HEK293T (cell line): ENCODE data around the gene SUN5.

Experiments
- ARNT ChIP-seq: fragments of 450-650 bp; IDR thresholded peaks from 2 replicates; pipeline ENCODE4 v1.6.1; 2017; ENCODE audit warnings: mild to moderate bottlenecking
- BHLHE40 ChIP-seq: fragments of 450-650 bp; IDR thresholded peaks from 2 replicates; pipeline ENCODE4 v1.6.1; 2016; ENCODE audit warnings: mild to moderate bottlenecking, moderate library complexity, borderline replicate concordance
- ELF4 ChIP-seq: fragments of 450-650 bp; IDR thresholded peaks from 2 replicates; pipeline ENCODE4 v1.6.1; 2017; ENCODE audit warnings: antibody characterized with exemption
- FOXA1 ChIP-seq: fragments of 450-650 bp; IDR thresholded peaks from 2 replicates; pipeline ENCODE4 v1.6.1; 2016; ENCODE audit warnings: mild to moderate bottlenecking
- HDGF ChIP-seq: fragments of 450-650 bp; IDR thresholded peaks from 2 replicates; pipeline ENCODE4 v1.6.1; 2017; ENCODE audit warnings: antibody characterized with exemption, borderline replicate concordance
- L3MBTL2 ChIP-seq: fragments of 450-650 bp; conservative IDR thresholded peaks from 2 replicates; pipeline ENCODE4 v1.6.1; 2016; ENCODE audit warnings: mild to moderate bottlenecking
- NFRKB ChIP-seq: fragments of 450-650 bp; IDR thresholded peaks from 2 replicates; pipeline ENCODE4 v1.6.1; 2016; ENCODE audit warnings: mild to moderate bottlenecking, moderate library complexity
- SP1 ChIP-seq: fragments of 450-650 bp; IDR thresholded peaks from 2 replicates; pipeline ENCODE4 v1.6.1; 2017

DNA sequence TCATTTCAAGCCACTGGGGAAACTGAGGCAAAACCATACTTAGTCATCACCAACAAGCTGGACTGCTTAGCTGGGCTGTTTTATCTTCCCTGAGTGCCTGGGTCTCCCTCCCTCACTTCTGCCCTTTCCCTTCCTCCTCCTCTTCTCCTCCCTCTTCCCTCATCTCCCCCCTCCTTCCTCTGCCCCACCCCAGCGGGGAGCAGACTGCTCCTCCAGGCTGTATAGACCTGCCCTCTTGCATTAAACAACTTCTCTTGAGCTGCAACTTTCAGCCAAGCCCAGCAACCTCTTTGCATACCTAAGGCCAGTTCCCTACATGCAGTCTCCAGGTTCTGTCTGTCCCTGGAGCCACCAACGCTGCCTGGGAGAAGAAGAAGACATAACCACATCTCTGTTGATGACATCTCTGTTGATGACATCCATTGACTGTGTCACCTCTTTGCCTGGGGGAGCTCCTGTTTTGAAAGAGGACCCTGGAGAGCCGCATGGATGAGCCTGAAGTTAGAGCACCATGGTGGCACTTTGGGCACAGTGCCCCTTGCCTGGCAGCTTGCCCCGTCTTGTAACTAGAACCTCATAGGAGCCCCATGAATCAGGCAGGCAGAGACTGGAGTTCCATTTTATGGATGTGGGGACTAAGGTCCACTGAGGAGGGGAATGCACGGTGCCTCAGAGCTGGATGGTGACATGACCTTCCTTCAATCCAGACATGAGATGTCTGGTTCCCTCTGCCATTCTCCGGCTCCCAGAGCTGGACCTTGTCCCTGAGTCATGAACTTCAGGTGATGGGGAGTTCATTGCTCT is 19.4 kb upstream of the SUN5 start:
- TF ChIP-seq ELF4: no peak
- no peak for TF ChIP-seq FOXA1
- no peak for TF ChIP-seq HDGF
- no peak for TF ChIP-seq L3MBTL2
- no peak for TF ChIP-seq SP1
- no peak for TF ChIP-seq ARNT
- TF ChIP-seq NFRKB: no peak
- TF ChIP-seq BHLHE40: no peak
